RWPE2 (cell line): ENCODE results near the gene M1AP.

Experiments used
- ATAC-seq: fragments of 200-7000 bp; cut with Tn5 transposase; 3 replicates; pipeline ENCODE4 v1.9.1; 2021; ENCODE audit warnings: low read depth
- DNase-seq: peaks from one replicate; pipeline ENCODE4 v3.0.0-alpha.2; 2020; ENCODE audit warnings: low spot score
- H3K27ac ChIP-seq: fragments of 450-650 bp; 2 replicates; pipeline ENCODE4 v1.5.1; 2017; ENCODE audit warnings: mild to moderate bottlenecking; ENCODE audit not compliant: poor library complexity, severe bottlenecking
- H3K27me3 ChIP-seq: fragments of 250-450 bp; sonication (Bioruptor Pico); 2 replicates; pipeline ENCODE4 v1.5.1; 2021; ENCODE audit warnings: mild to moderate bottlenecking, moderate library complexity; ENCODE audit not compliant: insufficient read depth, poor library complexity, severe bottlenecking
- H3K36me3 ChIP-seq: fragments of 250-450 bp; sonication (Bioruptor Pico); 2 replicates; pipeline ENCODE4 v1.5.1; 2020; ENCODE audit warnings: low read depth, mild to moderate bottlenecking, moderate library complexity
- H3K4me1 ChIP-seq: fragments of 250-450 bp; sonication (Bioruptor Pico); 2 replicates; pipeline ENCODE4 v1.5.1; 2021; ENCODE audit warnings: mild to moderate bottlenecking, moderate library complexity; ENCODE audit not compliant: insufficient read depth, poor library complexity, severe bottlenecking
- H3K4me3 ChIP-seq: fragments of 250-450 bp; sonication (Bioruptor Pico); 2 replicates; pipeline ENCODE4 v1.5.1; 2021; ENCODE audit warnings: mild to moderate bottlenecking, moderate library complexity; ENCODE audit not compliant: severe bottlenecking
- H3K9me3 ChIP-seq: fragments of 250-450 bp; sonication (Bioruptor Pico); 2 replicates; pipeline ENCODE4 v1.5.1; 2021; ENCODE audit warnings: mild to moderate bottlenecking, moderate library complexity; ENCODE audit not compliant: severe bottlenecking
- TF ChIP-seq, protein P1 (sequence below): fragments of 450-650 bp; IDR thresholded peaks from one replicate; pipeline ENCODE4 v1.5.1; 2017; ENCODE audit warnings: mild to moderate bottlenecking, moderate library complexity; ENCODE audit not compliant: poor library complexity, severe bottlenecking

The M1AP gene

GRCh38 chr2:74535440-74535965, 112.6 kb downstream of the M1AP start:
- Histone ChIP-seq H3K4me3 (no peak overlapping the region), H3K36me3 (peaks cover 11% of the 10 kb centered on the region; the same call in 1 of the 2 replicates), H3K27ac (no peak overlapping the region), H3K4me1 (peaks cover 7% of the 10 kb centered on the region), H3K27me3 (no peaks in the 10 kb centered on the region), H3K9me3 (no peaks in the 10 kb centered on the region)
- ATAC-seq (no peak), DNase-seq (no peak)
- TF ChIP-seq, protein P1, sequence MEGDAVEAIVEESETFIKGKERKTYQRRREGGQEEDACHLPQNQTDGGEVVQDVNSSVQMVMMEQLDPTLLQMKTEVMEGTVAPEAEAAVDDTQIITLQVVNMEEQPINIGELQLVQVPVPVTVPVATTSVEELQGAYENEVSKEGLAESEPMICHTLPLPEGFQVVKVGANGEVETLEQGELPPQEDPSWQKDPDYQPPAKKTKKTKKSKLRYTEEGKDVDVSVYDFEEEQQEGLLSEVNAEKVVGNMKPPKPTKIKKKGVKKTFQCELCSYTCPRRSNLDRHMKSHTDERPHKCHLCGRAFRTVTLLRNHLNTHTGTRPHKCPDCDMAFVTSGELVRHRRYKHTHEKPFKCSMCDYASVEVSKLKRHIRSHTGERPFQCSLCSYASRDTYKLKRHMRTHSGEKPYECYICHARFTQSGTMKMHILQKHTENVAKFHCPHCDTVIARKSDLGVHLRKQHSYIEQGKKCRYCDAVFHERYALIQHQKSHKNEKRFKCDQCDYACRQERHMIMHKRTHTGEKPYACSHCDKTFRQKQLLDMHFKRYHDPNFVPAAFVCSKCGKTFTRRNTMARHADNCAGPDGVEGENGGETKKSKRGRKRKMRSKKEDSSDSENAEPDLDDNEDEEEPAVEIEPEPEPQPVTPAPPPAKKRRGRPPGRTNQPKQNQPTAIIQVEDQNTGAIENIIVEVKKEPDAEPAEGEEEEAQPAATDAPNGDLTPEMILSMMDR: no peak

DNA sequence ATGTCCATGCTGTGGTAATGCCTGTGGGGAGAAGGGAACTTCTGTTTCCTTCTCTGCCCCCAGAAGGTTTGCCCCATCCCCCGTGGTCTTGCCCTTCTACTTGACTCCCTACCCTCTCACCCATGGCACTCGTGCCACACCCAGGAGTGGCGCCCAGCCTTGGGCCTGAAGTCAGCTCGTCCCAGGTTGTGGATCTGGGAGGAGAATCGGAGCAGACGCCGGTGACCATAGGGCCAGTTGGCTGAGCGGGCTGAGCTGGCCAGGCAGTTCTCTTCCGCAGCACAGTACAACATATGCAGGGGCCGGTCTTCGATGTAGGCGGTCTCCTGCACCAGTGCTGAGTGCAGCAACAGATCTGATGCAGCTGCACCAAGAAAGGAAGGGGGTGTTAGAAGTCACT, 113.7 kb downstream of the M1AP start:
- H3K9me3 ChIP-seq: no peaks in the 10 kb centered on the region
- H3K4me1 ChIP-seq: peaks cover 7% of the 10 kb centered on the region
- no peaks in the 10 kb centered on the region for H3K27me3 ChIP-seq
- TF ChIP-seq, protein P1: no peak
- H3K4me3 ChIP-seq: no peak overlapping the region
- DNase-seq: no peak
- ATAC-seq: no peak
- H3K36me3 ChIP-seq: peaks cover 11% of the 10 kb centered on the region; the same call in 1 of the 2 replicates
- H3K27ac ChIP-seq: no peak overlapping the region

GRCh38 chr2:74533464-74533863, 114.7 kb downstream of the M1AP start:
- no peak for ATAC-seq

DNA sequence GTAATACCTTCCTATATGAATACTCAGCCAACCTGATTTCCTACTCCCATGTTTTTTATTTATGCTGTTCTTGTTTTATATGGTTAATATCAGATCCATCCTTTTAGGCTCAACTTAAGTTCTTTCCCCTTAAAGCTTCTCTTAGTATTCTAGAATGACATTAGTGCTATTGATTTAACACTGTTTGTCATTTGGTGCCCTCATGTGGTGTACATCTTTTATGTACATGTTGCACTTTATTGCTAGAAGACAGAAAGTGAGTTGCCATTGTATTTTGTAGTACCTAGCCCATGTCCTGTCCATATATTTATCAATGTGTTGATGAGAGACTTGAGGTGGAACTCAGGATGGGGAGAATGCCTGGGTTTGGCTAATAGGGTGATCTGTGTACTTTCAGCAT, 115.9 kb downstream of the M1AP start:
- TF ChIP-seq, protein P1: peak; percentile 57
- Histone ChIP-seq H3K4me3 (no peak overlapping the region), H3K9me3 (no peaks in the 10 kb centered on the region), H3K36me3 (peaks cover 26% of the 10 kb centered on the region), H3K27ac (no peak overlapping the region), H3K4me1 (peaks cover 5% of the 10 kb centered on the region), H3K27me3 (no peaks in the 10 kb centered on the region)
- ATAC-seq (no peak), DNase-seq (no peak)

More at GRCh38 chr2:74533464-74533863, 114.7 kb downstream of the M1AP start:
- TF ChIP-seq, protein P1: no peak
- Histone ChIP-seq H3K4me1 (peaks cover 7% of the 10 kb centered on the region), H3K9me3 (no peaks in the 10 kb centered on the region), H3K27ac (no peak overlapping the region), H3K27me3 (no peaks in the 10 kb centered on the region), H3K36me3 (peaks cover 13% of the 10 kb centered on the region), H3K4me3 (no peak overlapping the region)
- no peak for DNase-seq

GRCh38 chr2:74531666-74532065, 116.5 kb downstream of the M1AP start:
- TF ChIP-seq, protein P1: no peak
- H3K27me3 ChIP-seq: no peaks in the 10 kb centered on the region
- no peak overlapping the region for H3K27ac ChIP-seq
- H3K4me3 ChIP-seq: no peak overlapping the region
- no peaks in the 10 kb centered on the region for H3K4me1 ChIP-seq
- peaks cover 31% of the 10 kb centered on the region for H3K36me3 ChIP-seq
- H3K9me3 ChIP-seq: no peaks in the 10 kb centered on the region
- ATAC-seq: no peak
- DNase-seq: no peak
